ENCODE measurements around the gene CTRL. TPM values are rescaled to one million over a fixed set of nuclear protein-coding genes. Genes with fewer than 3 reads are reported as not detected.
"Not testable (repeated sequence)": the region's sequence is repeated elsewhere in the genome, so short reads cannot be mapped to it uniquely, and the experiment has no call there.

The CTRL gene
- polyA plus RNA-seq, 1 donor: 4.3 TPM

DNA sequence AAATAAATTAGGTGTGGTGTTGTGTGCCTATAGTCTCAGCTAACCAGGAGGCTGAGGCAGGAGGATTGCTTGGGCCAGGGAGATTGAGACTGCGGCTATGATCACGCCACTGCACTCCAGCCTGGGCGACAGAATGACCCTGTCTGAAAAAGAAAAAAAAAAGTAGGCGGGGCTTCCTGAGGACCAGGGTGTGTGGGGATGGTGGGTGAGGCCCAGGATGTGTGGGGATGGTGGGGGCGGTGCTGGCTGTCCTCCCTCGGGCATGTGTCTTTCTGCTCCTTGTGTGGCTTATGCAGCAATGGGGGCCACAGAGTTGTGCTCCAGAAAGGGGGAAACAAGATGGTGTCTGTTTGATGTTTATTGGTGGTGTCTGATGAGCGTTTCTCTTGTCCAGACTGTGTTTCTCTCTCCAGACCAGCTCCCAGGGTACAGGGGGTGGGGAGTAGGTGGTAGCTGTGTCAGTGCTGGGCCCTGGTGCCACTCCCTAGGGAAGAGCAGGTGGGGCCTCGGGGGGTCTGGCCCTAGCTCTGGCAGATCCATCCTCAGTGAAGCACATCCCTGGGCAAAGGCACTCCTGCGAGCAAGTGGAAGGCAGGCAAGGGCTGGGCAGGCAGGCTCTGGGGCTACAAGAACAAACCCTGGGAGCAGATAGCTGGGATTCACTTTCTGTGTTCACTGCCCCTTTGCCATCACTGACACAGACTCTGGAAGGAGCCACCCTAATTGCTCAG lies 10.0 kb upstream of the CTRL start:
- no peak for DNase-seq (ENCODE audit: low read depth)

DNA sequence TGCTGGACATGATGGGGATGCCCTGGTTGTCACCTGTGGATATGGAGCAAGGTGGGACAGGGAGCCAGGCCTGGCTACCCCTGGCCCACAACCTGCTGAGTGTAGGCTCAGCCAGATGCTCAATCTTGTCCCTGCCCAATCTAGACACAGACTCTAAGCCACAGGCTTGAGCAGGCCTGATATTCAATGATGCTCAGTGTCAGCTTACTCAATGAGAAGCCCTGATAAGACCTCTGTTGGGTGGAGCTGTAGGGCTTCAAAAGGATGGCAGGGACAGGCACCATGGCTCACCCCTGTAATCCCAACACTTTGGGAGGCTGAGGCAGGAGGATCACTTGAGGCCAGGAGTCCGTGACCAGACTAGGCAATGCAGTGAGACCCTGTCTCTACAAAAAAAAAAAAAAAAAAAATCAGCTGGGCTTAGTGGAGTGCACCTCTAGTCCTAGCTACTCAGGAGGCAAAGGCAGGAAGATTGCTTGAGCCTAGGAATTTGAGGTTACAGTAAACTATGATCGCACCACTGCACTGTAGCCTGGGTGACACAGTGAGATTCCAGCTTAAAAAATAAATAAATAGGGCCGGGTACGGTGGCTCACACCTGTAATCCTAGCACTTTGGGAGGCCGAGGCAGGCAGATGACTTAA lies 8.9 kb upstream of the CTRL start:
- no peak for DNase-seq (ENCODE audit: low read depth)

DNA sequence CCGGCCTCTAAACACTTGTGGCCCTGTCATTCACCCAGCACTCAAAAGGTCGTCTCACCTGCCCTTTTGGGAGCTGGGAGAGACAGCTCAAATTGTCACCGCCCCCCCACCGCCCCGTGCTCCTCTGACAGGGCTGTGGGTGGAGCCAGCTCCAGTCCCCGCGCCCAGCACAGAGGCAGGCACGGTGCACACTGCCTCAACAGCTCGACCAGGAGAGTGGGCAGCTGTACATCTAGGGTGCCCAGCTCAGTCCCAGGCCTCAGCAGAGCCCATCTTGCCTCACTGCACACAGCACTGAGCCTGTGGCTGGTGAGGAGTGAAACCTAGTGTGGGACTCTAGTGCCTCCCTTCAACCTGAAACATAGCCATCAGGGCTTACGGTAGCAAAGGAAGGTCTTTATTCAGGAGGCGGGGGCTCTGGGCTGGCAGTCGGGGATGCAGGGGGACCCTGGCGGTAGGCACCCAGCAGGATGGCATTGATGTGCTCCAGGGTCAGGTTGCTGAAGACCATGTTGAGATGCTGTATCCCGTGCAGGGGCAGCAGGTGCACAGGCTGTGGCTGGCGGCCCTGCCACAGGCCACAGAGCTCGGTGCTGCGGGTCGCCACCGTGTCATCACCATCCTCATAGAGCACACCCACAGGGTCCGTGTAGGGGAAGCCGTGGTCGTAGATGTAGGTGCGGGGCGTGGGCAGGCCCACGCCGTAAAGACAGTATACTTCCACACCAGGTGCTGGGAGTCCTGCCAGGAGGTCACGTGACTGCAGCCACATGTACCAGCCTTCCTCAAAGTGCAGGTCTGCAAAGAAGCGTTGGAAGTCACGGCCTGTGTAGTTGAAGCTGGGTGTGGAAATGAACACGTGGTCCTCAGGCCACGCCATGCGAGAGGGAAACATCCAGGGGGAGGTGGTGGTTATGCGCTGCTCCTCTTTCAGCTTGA lies 8.1 kb upstream of the CTRL start:
- no peak for DNase-seq (ENCODE audit: low read depth)

DNA sequence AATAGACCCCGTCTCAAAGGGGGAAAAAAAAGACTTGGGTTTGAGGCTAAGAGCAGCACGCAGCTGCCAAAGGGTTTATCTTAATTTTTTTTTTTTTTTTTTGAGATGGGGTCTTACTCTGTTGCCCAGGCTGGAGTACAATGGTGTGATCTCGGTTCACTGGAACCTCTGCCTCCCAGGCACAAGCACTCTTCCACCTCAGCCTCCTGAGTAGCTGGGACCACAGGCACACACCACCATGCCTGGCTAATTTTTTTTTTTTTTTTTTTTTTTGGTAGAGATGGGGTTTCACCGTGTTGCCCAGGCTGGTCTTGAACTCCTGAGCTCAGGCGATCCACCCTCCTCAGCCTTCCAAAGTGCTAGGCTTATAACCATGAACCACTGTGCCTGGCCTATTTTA lies 6.1 kb upstream of the CTRL start:
- not testable (repeated sequence) for DNase-seq (ENCODE audit: low read depth)

DNA sequence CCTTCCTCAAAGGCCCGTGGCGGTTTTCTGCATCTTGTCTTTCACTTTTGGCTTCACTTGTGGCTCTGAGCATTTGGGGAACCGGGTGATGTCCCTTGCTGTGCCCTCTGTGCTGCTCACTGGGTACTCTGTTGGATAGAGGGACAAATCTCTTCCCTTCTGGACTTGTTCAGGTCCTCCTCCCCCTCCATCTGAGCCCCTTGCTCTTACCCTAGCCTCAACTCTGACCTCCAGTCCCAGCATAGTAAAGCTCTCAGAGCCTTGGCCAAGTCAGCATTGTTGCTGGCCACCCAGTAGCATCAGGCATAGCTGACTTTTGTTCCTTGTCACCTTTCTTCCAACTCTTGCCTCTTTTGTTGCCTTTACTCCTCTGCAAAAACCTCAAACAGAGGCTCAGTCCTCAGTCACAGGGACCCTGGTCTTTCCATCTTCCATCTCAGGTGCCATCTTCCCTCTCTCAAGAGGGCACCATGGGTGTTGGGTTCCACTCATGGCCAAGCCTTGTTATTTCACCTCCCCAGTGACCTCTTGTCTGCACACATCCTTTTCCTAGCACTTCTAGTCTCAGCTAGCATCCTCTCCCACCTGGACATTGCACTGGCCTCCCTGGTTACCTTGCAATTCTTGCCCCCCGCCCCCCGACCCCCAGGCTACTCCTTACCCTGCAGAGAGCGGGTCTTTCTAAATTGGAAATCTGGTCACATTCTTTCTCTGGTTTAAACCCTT lies 5.4 kb upstream of the CTRL start:
- peak; percentile 59 for DNase-seq (ENCODE audit: low read depth)

DNA sequence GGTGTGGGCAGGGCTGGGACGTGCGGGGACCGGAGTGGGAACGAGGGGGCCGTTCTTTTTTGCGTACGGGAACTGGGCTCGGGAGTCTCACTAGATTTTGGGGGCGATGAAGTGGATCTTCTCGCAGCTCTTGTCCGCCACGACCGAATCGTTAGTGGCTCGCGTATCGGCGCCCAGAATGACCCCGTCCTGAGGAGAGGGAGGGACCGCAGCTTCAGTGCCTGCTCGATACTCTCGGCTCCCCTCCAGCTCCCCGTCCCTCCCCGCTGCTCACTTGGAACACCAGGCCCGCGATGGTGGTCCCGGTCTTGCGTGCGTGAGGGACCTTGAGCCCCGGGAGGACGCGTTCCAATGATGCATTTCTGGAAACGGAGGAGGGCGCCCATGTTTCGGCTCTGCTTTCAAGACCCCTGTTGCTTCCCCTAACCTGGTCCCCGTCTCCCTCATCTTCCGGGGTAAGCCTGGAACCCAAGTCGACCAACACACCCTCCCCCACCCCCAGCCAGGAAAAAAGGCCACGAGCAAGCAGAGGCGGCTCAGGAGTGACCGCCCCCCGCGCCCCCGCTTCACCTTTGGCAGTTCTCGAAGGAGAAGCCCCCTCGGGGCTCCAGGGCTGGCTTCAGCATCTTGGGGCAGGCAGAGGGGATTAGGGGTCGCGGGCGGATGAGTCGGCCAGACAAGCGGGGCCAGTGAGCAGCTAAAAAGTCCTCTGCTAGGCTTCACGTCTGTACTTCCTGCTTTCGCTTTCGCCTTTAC lies 4.6 kb upstream of the CTRL start, which contains the start of gene PSMB10:
Gene PSMB10, minus strand, starts transcription at position 727 of the 756 bp plus-strand sequence. Its CDS starts 101 bp downstream, at position 626.
- no peak for DNase-seq (ENCODE audit: low read depth)

DNA sequence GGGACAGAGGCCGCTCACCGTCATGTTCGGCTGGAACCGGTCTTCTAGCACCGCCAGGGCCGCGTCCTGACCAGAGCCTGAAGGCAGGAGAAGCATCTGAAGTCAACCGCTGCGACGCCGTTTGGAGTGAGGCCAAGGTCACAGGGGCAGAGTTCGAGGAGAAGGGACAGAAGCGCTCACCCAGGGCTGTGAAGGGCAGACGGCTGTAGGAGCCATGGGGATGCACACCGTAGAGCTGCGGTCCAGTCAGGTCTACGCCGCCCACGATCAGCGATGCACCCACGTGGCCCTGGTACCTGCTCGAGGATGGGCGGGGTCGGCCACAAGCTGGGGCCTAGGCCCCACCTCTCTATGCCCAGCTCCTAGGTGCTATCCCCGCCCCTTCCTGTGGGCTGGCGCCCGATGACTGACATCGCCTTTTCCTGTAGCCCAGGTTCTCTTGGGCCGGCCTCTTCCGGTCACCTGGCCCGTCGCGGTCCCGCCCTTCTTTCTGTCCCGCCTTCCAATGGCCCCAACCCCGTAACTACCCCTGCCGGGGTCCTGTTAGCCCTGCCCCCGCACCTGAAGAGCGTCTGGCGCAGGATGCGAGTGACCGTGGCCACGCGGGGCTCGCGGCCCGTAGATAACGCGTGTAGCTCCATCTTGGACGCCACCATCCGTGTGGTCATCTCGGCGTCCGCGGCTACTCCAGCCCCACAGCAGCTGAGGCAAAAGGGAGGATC lies 3.9 kb upstream of the CTRL start:
- peak; percentile 83 for DNase-seq (ENCODE audit: low read depth)

DNA sequence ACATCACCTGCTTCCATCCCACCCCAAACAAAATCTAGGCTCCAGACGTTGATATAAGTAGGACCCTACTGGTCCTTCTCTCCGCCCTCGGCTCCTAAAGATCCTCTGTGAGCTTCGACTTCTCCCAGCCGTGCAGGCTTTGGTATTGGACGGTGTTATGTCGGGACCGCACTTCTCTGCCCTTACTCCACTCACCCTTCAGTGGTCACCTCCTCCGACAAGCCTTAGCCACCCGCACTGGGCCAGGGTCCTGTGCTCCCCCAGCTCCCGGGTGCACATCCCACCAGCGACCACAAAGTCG lies 3.4 kb upstream of the CTRL start:
- DNase-seq (ENCODE audit: low read depth): no peak

DNA sequence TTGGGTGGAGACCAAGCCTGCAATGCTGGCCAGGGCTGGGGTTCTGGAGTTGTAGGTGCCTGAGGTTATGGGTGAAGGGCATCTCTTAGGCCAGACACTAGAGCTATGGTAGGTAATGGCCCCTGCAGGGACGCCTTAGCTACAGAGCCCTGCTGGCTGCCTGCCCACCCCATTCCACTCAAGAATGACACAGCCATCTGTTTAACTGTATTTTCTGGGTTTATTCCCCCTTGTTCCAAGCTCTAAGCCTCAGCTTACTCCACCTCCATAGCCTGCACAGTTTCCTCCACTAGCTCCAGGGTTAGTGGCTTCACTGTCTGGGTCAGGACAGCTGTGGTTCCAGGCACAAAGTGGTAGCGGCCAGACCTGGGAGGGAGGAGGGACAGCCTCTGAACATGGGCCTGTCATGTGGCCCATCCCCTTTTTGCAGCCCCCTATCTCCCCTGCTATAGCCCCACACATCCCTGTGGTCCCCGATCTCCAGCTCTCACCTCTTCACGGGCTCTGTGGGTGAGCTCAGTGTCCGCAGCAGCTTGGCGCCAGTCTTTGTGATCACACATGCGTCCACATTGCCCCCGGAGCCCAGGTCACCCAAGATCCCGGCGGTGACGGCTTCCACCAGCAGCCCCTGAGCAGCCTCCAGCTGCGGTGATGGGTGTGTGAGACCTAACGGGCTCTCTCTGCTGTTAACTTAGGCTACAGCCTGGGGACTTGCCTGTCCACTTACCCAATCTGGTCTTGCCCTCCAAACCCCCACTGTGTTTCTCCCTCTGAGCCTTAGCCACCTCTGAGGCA lies 2.8 kb upstream of the CTRL start:
- DNase-seq (ENCODE audit: low read depth): no peak

DNA sequence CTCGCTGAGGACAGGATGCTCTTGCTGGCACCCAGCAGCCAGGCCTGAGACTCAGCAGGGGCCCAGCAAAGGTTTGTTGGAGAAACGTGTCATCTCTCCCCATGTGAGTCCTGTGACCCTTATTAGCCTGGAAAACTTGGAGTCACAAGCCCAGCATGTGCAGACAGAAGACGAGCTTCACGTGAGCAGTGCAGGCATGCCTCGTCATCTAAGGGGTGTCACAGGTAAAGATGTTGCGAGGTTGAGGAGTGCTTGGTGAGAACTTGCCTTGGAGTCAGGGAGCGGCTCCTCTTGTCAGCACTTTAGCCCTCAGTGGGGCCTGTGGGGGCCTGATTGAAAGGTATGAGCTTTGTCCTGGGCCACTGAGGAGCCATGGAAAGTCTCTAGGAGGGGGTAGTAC lies 2.1 kb upstream of the CTRL start:
- no peak for DNase-seq (ENCODE audit: low read depth)

DNA sequence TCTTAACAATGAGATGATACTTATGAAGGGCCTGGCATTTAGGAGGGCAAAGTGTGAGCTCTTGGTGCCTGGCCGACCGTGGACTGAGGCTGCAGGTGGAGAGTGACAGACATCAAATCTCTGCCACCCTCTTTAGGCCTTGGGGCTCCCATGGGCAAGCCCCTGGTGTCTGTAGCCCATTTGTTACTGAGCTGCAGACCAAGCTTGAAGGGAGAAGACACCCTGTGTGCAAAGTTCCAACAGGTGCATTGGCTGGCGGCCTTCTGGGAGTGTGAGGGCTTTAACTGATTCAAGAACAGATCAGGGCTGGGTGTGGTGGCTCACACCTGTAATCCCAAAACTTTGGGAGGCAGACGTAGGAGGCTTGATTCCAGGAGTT lies 789 bp upstream of the CTRL start:
- no peak for DNase-seq (ENCODE audit: low read depth)

DNA sequence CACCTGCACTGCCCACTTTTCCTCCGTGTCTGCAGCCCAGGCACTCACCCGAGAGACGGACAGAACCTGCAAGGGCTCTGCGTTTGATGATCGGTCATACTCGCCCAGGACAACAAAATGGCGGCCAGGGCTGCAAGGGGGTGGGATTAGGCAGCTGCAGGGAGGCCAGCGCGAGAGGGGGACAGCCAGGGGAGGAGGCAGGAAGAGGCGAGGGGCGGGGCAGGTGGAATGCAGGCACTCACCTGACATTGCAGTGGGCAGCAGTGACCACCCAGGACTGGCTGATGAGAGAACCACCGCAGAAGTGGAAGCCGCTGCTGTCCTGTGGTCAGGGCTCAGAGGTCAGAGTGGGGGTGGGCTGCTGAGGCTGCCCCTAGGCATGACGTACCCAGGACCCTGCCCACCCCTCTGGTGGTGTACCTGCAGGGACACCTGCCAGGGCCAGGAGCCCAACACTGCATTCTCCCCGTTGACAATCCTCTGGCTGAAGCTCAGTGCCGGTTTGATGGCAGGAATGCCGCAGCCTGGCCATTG lies 917 bp downstream of the CTRL start:
- no peak for DNase-seq (ENCODE audit: low read depth)

DNA sequence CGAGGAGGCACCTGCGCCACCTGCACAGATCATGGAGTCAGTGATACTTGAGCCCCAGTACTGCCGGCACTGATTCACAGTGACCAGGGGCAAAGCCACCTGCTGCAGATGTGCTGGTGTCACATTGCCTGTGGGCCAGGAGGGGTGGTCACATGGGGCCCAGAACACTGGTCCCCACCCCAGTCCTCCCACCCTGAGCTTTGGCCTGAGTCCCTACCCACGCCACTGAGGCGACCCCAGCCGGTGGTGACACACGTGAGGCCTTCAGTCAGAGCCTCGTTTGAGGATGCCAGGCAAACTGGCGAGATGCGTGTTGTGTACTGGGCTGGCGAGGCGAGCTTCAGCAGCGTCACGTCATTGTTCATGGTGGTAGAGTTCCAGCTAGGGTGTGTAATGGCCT lies 1.5 kb downstream of the CTRL start:
- no peak for DNase-seq (ENCODE audit: low read depth)

DNA sequence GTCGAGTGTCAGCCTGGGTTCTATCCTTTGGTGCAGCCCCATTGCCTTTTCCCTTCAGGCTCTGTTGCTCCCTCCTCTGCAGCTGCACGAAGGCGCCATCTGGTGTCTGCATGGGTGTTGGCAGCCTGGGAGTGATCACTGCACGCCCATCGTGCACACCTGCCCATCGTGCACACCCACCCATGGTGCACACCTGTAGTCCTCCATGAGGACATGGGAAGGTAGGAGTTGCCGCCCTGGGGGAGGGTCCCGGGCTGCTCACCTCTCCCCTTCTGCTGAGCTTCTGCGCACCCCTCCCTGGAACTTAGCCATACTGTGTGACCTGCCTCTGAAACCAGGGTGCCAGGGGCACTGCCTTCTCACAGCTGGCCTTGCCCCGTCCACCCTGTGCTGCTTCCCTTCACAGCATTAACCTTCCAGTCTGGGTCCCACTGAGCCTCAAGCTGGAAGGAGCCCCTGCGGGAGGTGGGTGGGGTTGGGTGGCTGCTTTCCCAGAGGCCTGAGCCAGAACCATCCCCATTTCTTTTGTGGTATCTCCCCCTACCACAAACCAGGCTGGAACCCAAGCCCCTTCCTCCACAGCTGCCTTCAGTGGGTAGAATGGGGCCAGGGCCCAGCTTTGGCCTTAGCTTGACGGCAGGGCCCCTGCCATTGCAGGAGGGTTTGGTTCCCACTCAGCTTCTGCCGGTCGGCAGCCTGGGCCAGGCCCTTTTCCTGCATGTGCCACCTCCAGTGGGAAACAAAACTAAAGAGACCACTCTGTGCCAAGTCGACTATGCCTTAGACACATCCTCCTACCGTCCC lies 2.9 kb downstream of the CTRL start:
- no peak for DNase-seq (ENCODE audit: low read depth)

DNA sequence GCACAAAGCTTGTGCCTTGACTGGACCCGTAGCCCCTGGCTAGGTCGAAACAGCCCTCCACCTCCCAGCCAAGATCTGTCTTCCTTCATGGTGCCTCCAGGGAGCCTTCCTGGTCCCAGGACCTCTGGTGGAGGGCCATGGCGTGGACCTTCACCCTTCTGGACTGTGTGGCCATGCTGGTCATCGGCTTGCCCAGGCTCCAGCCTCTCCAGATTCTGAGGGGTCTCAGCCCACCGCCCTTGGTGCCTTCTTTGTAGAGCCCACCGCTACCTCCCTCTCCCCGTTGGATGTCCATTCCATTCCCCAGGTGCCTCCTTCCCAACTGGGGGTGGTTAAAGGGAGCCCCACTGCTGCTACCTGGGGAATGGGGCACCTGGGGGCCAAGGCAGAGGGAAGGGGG lies 3.5 kb downstream of the CTRL start:
- DNase-seq (ENCODE audit: low read depth): no peak

DNA sequence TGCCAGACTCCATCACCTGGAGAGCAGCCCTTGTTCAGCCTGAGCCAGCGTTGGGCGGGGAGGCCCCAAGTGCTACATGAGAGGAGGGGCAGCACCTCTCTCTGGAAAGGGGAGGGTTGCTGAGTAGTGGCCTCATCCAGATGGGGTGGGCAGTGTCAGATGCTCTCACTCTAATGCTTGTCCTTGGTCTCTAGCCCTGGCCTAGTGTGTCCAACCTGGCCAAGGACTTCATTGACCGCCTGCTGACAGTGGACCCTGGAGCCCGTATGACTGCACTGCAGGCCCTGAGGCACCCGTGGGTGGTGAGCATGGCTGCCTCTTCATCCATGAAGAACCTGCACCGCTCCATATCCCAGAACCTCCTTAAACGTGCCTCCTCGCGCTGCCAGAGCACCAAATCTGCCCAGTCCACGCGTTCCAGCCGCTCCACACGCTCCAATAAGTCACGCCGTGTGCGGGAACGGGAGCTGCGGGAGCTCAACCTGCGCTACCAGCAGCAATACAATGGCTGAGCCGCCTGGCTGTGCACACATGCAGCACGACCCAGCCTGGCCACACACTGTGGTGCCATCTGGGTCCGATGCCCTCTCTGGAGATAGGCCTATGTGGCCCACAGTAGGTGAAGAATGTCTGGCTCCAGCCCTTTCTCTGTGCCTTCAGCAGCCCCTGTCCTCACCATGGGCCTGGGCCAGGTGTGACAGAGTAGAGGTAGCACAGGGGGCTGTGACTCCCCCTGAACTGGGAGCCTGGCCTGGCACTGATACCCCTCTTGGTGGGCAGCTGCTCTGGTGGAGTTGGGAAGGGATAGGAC lies 4.3 kb downstream of the CTRL start:
- no peak for DNase-seq (ENCODE audit: low read depth)

DNA sequence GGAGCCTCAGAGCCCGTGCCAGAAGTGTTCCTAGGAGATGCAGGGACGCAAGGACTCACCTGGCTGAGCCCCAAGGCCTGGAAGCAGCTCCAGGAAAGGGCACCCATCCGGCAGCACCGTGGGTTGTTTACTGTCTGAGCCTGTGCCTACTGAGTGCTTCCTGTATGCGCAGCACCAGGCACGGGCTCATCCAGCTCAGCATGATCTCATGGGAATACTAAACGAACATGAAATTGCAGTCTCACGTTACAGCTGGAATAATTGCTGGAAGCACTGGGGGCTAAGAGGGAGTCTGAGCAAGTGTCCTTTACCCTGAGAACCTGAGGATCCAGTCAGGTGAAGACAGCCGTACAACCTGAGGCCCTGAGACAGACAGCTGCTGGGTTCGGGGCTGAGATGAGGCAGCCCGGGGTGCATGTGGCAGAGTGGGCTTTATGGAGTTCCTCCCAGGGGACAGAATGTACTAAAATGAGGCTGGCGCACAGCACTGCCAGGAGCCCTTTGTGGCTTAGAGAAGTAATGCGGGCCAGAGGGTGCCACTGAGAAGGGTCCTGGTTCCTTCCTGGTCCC lies 5.4 kb downstream of the CTRL start:
- no peak for DNase-seq (ENCODE audit: low read depth)
